Gastrocnemius medialis (tissue), 4 donors: ENCODE results near the gene SCAMP3. TPM values are rescaled to one million over a fixed set of nuclear protein-coding genes. Genes with fewer than 3 reads are reported as not detected.

Experiments used
- ATAC-seq, 2 donors: fragments of 150-250 bp; one replicate each; pipeline ENCODE4 v1.9.1; 2016
- DNase-seq, 2 donors: peaks; one replicate each; pipeline ENCODE4 v3.0.0-alpha.2; 2019
- H3K27ac ChIP-seq, 4 donors: fragments of 200-600 bp; sonication (generic); 1 replicate in 1 of 4; 2 replicates in 3 of 4; pipeline ENCODE4 v1.5.1; 2016 to 2018; ENCODE audit warnings: mild to moderate bottlenecking in 2 of 4, moderate library complexity in 1 of 4
- H3K27me3 ChIP-seq, 3 donors: fragments of 200-600 bp; sonication (generic) in 2 of 3; 1 replicate in 1 of 3; 2 replicates in 2 of 3; pipeline versions ENCODE4 v1.5.1 to v1.6.0; 2016 to 2019; ENCODE audit warnings: mild to moderate bottlenecking in 1 of 3, moderate library complexity in 1 of 3
- H3K36me3 ChIP-seq, 2 donors: fragments of 200-600 bp; sonication (generic) in 1 of 2; one replicate each; pipeline ENCODE4 v1.5.1; 2017 to 2018
- H3K4me1 ChIP-seq, 2 donors: fragments of 200-600 bp; sonication (generic) in 1 of 2; one replicate each; pipeline ENCODE4 v1.5.1; 2016 to 2017; ENCODE audit warnings: mild to moderate bottlenecking in 2 of 2
- H3K4me3 ChIP-seq, 4 donors: fragments of 200-600 bp; sonication (generic) in 3 of 4; 1 replicate in 1 of 4; 2 replicates in 3 of 4; pipeline ENCODE4 v1.5.1; 2016 to 2019; ENCODE audit warnings: mild to moderate bottlenecking in 2 of 4
- H3K9me3 ChIP-seq, 3 donors: fragments of 200-600 bp; sonication (generic) in 2 of 3; 1 replicate in 1 of 3; 2 replicates in 2 of 3; pipeline ENCODE4 v1.5.1; 2016 to 2019
- POLR2A ChIP-seq, 2 donors: fragments of 450-650 bp; IDR thresholded peaks; one replicate each; pipeline ENCODE4 v1.6.1; 2017; ENCODE audit warnings: antibody characterized with exemption in 2 of 2, mild to moderate bottlenecking in 2 of 2, moderate library complexity in 2 of 2
- in situ Hi-C, 4 donors: fragments of 200-750 bp; cut with MboI; loops; one replicate each; pipeline versions ENCODE4 v1.15.0 to v1.8.0; 2017; ENCODE audit warnings: low sequenced_read_pairs in 4 of 4
- intact Hi-C: fragments of 100-400 bp; cut with DNase I; formaldehyde crosslinking; loops from one replicate; pipeline ENCODE4 v1.15.1; 2023; ENCODE audit warnings: low total_unique reads
- total RNA-seq, 4 donors: library from RNA; depleted of rRNA; stranded (reverse); fragments of >200 nt; gene quantifications; one replicate each; pipeline versions ENCODE4 v1.1.0 to v1.2.3, GENCODE V29; 2016
- TF ChIP-seq, protein P1 (sequence below), 5 experiments: fragments of 450-650 bp in 3 of 5; fragments of 200-600 bp in 2 of 5; sonication (generic) in 2 of 5; IDR thresholded peaks in 4 of 5; conservative IDR thresholded peaks in 1 of 5; 1 replicate in 4 of 5; 2 replicates in 1 of 5; pipeline ENCODE4 v1.5.1; 2016 to 2019; ENCODE audit warnings: antibody characterized with exemption in 5 of 5, mild to moderate bottlenecking in 3 of 5, moderate library complexity in 3 of 5

Gene SCAMP3
- total RNA-seq, 4 donors from 2014 or later, result 60.0 to 108 (median 79.3) TPM

DNA sequence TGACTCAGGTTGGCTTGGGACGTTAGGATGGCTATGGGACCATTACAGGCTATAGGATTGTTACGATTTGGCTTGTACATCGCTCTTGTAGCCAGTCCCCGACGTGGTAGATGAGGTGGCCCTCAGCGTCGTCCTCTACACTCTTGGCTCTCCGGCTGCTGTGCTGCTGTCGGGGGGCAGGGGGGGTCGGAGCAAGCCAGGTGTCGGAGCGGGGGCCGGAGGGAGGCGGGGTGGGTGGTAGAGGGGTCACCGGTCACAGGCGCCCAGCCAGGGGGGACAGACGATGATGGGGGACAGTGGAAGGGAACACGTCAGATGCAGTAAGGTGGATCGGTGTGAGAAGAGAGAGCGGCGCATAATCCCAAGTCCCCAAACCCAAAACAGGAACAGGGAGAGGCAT, 6.5 kb upstream of the SCAMP3 start:
- intact Hi-C loops (no loop called here), in situ Hi-C loops (loop anchor here in 1 of 4 donors (10.0 kb wide), 1 partner anchor 46 kb away; no protein-coding TSS in a partner anchor)
- Histone ChIP-seq H3K4me1 (peaks cover 27 to 35% of the 10 kb centered on the region in 2 donors), H3K27me3 (no peaks in the 10 kb centered on the region), H3K36me3 (peaks cover 0 to 81% of the 10 kb centered on the region in 2 donors), H3K27ac (peak overlapping the region in 1 of 4 donors; percentile 64), H3K4me3 (no peak overlapping the region), H3K9me3 (no peaks in the 10 kb centered on the region)
- DNase-seq (no peak), ATAC-seq (no peak)
- TF ChIP-seq, protein P1, sequence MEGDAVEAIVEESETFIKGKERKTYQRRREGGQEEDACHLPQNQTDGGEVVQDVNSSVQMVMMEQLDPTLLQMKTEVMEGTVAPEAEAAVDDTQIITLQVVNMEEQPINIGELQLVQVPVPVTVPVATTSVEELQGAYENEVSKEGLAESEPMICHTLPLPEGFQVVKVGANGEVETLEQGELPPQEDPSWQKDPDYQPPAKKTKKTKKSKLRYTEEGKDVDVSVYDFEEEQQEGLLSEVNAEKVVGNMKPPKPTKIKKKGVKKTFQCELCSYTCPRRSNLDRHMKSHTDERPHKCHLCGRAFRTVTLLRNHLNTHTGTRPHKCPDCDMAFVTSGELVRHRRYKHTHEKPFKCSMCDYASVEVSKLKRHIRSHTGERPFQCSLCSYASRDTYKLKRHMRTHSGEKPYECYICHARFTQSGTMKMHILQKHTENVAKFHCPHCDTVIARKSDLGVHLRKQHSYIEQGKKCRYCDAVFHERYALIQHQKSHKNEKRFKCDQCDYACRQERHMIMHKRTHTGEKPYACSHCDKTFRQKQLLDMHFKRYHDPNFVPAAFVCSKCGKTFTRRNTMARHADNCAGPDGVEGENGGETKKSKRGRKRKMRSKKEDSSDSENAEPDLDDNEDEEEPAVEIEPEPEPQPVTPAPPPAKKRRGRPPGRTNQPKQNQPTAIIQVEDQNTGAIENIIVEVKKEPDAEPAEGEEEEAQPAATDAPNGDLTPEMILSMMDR (IDR thresholded peaks at IDR 0.05 in 4 of 5, conservative IDR thresholded peaks at IDR 0.05 in 1 of 5), result no peak
- no peak for TF ChIP-seq POLR2A (IDR thresholded peaks at IDR 0.05)

DNA sequence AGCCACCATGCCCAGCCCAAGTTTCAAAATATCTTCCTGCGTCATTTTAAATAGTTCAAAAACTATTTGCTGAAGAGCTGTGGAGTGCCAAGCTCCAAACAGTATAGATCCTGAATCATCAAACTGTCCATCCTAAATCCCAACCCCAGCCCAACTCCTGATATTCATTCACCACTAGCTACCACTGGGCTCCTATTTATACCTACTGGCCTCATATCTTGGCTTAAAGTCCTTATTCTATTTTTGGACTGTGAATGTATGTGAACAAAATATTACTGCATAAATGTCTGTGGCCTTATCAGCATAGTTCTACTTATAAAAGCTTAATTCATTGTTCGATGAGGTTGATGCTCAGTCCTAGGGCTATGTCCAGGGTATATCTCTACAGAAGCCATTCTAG, 5.2 kb upstream of the SCAMP3 start:
- in situ Hi-C loops, result loop anchor here in 1 of 4 donors (10.0 kb wide), 1 partner anchor 47 kb away; no protein-coding TSS in a partner anchor
- Histone ChIP-seq H3K4me3 (no peak overlapping the region), H3K9me3 (no peaks in the 10 kb centered on the region), H3K27ac (peak overlapping the region; percentile 61 to 75 (median 64)), H3K27me3 (no peaks in the 10 kb centered on the region), H3K36me3 (peaks cover 0 to 89% of the 10 kb centered on the region in 2 donors), H3K4me1 (peaks cover 30 to 40% of the 10 kb centered on the region in 2 donors)
- TF ChIP-seq, protein P1 (IDR thresholded peaks at IDR 0.05 in 4 of 5, conservative IDR thresholded peaks at IDR 0.05 in 1 of 5), result no peak
- TF ChIP-seq POLR2A (IDR thresholded peaks at IDR 0.05), result no peak
- ATAC-seq (peak; percentile 67 to 86), DNase-seq (no peak)
- intact Hi-C loops, result no loop called here

DNA sequence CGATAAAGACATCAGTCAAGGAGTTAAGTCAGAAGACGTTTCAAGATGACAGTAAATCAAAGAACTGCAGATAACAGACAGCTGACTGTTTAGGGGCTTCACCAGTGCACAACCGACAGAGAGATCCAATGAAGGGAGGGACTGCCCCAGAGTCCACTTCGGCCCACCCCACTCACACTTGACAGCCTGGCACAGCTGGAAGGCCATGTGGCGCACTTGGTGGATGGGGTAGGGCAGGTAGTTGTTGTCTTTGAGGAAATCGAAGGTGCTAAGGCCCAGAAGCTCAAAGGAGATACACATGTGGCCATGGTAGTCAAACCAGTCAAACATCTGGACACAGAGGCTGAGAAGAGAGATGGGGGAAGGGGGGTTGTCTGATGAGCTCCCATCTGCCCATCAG, 4.4 kb upstream of the SCAMP3 start:
- in situ Hi-C loops, result loop anchor here in 1 of 4 donors (10.0 kb wide), 1 partner anchor 48 kb away; no protein-coding TSS in a partner anchor

DNA sequence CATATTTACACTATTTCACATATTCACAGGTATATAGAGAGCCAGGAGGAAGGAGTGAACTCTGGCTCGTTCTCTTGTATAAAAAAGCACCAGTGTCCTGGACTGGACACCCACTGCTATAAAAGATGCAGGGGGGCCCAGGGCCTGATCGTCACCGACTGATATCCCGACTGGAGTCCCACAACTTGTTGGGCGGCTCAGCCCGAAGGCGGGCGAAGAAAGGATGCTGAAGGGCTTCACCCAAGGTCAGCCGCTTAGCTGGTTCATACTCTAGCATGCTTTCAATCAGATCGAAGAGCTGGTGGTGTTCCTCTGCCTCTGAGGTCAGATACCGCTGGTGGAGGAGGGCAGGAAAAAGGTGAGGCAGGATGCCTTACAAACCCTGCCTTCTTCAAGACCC, 907 bp upstream of the SCAMP3 start:
- ATAC-seq, result no peak
- Histone ChIP-seq H3K27me3 (no peaks in the 10 kb centered on the region), H3K4me3 (no peak overlapping the region), H3K27ac (peak overlapping the region; percentile 79 to 90 (median 88)), H3K36me3 (peaks cover 0 to 70% of the 10 kb centered on the region in 2 donors), H3K9me3 (no peaks in the 10 kb centered on the region), H3K4me1 (peaks cover 30 to 35% of the 10 kb centered on the region in 2 donors)
- intact Hi-C loops (no loop called here), in situ Hi-C loops (loop anchor here in 1 of 4 donors (10.0 kb wide), 1 partner anchor 52 kb away; no protein-coding TSS in a partner anchor)
- TF ChIP-seq, protein P1 (IDR thresholded peaks at IDR 0.05 in 4 of 5, conservative IDR thresholded peaks at IDR 0.05 in 1 of 5), result no peak
- no peak for TF ChIP-seq POLR2A (IDR thresholded peaks at IDR 0.05)
- DNase-seq, result no peak

More for the DNA sequence above, 4.4 kb upstream of the SCAMP3 start:
- H3K9me3 ChIP-seq, result no peaks in the 10 kb centered on the region
- H3K4me3 ChIP-seq, result no peak overlapping the region
- intact Hi-C loops, result no loop called here
- H3K27me3 ChIP-seq, result no peaks in the 10 kb centered on the region
- H3K36me3 ChIP-seq, result peaks cover 0 to 87% of the 10 kb centered on the region in 2 donors
- H3K27ac ChIP-seq, result peak overlapping the region in 3 of 4 donors; percentile 61 to 64 (median 63)
- ATAC-seq, result no peak
- no peak for TF ChIP-seq POLR2A (IDR thresholded peaks at IDR 0.05)
- TF ChIP-seq, protein P1 (IDR thresholded peaks at IDR 0.05 in 4 of 5, conservative IDR thresholded peaks at IDR 0.05 in 1 of 5), result no peak
- peaks cover 22 to 33% of the 10 kb centered on the region in 2 donors for H3K4me1 ChIP-seq
- DNase-seq, result no peak
